K562 (cell line): ENCODE data around the gene ART1. TPM values are rescaled to one million over a fixed set of nuclear protein-coding genes. Genes with fewer than 3 reads are reported as not detected.

Experiments used
- RBM25 ChIP-seq: fragments of 200-400 bp; formaldehyde crosslinking; IDR thresholded peaks from 2 replicates; pipeline ENCODE4 v1.6.1; 2018; ENCODE audit warnings: low read length, low read depth, moderate library complexity; ENCODE audit not compliant: severe bottlenecking
- SMAD1 ChIP-seq: fragments of 150-350 bp; IDR thresholded peaks from 2 replicates; pipeline ENCODE4 v1.6.1; 2014; ENCODE audit warnings: low read length, low read depth; ENCODE audit not compliant: partially characterized antibody
- SREBF1 ChIP-seq: fragments of 150-350 bp; IDR thresholded peaks from 2 replicates; pipeline ENCODE4 v1.6.1; 2014; ENCODE audit warnings: antibody characterized with exemption, low read depth, low read length, borderline replicate concordance
- TCF3 ChIP-seq: sonication (generic); formaldehyde crosslinking; IDR thresholded peaks from 2 replicates; pipeline ENCODE4 v1.4.0; 2020; ENCODE audit warnings: mild to moderate bottlenecking, missing genetic modification reagents
- TEAD4 ChIP-seq, 2 experiments: sonication (generic) in 1 of 2; formaldehyde crosslinking in 1 of 2; IDR thresholded peaks; 2 replicates each; pipeline versions ENCODE4 v1.6.1 to v1.8.0; 2012 to 2022; ENCODE audit warnings: borderline replicate concordance in 1 of 2, inconsistent platforms in 1 of 2, low read length in 1 of 2, mild to moderate bottlenecking in 1 of 2, missing genetic modification reagents in 1 of 2
- ZHX1 ChIP-seq: fragments of 150-350 bp; conservative IDR thresholded peaks from 2 replicates; pipeline ENCODE4 v1.6.1; 2014; ENCODE audit warnings: low read length
- ZNF146 ChIP-seq: IDR thresholded peaks from one replicate; pipeline ENCODE4 v1.6.1; 2018; ENCODE audit warnings: missing compliant biosample characterization; ENCODE audit not compliant: unreplicated experiment
- ZNF184 ChIP-seq: sonication (generic); formaldehyde crosslinking; IDR thresholded peaks from 2 replicates; pipeline ENCODE4 v1.5.0; 2020; ENCODE audit warnings: missing genetic modification reagents
- ZNF561 ChIP-seq: fragments of 450-650 bp; formaldehyde crosslinking; conservative IDR thresholded peaks from 2 replicates; pipeline ENCODE4 v1.4.0; 2020; ENCODE audit warnings: mild to moderate bottlenecking, moderate library complexity
- ZNF57 ChIP-seq: fragments of 450-650 bp; formaldehyde crosslinking; IDR thresholded peaks from 2 replicates; pipeline ENCODE4 v1.4.0; 2020; ENCODE audit warnings: mild to moderate bottlenecking, moderate library complexity
- polyA plus RNA-seq, 8 experiments: library from polyadenylated mRNA; depleted of rRNA in 4 of 8; stranded (reverse) in 5 of 8; unstranded in 3 of 8; fragments of >200 nt; fragmentation: Nextera tagmentation in 2 of 8; fragmentation: Illumina TruSeq in 1 of 8; extraction: Ambion mirVana in 2 of 8; extraction: Trizol in 1 of 8; gene quantifications; 2 replicates each; pipeline versions ENCODE4 v1.2.1 to v1.2.3, GENCODE V29; 2011 to 2014; ENCODE audit warnings: inconsistent platforms in 1 of 8, missing spikeins in 1 of 8
- total RNA-seq, 7 experiments: library from RNA; depleted of rRNA in 6 of 7; stranded (reverse); fragments of >200 nt in 6 of 7; fragmentation: Illumina TruSeq in 2 of 7; extraction: Trizol in 2 of 7; gene quantifications; 2 replicates each; pipeline versions ENCODE4 v1.2.1 to v1.2.3, GENCODE V29; 2011 to 2021; ENCODE audit warnings: low replicate concordance in 1 of 7
- TF ChIP-seq, protein P1 (sequence below): fragments of 250-450 bp; sonication (Bioruptor Pico); IDR thresholded peaks from 2 replicates; pipeline ENCODE4 v1.9.0; 2021; ENCODE audit warnings: mild to moderate bottlenecking

Gene ART1
- total and polyA plus RNA-seq, 9 of the 15 experiments (the other 6 are each of a cell fraction or from before 2014, with no cell fraction given) = not detected

DNA sequence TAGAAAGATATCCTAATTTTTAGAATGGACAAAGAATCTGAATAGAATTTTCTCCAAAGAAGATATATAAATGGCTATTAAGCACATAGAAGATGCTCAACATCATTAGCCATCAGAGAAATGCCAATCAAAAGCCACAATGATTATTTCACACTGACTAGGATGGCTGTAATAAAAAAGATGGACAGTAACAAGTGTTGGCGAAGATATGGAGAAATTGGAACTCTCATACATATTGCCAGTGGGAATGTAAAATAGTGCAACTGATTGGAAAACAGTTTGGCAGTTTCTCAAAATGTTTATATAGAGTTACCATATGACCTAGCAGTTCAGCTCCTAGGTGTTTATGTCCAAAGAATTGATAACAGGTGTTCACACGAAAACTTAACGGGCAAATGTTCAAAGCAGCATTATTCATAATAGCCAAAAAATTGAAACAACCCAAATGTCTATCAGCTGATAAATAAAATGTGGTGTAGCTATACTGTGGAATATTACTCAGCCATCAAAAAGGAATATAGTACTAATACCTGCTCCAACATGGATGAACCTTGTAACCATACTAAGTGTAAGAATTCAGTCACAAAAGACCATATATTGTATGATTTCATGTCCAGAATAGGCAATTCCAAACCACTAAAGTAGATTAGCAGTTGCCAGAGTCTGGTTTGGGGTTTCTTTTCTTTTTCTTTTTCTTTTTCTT is 32.8 kb upstream of the ART1 start (continued):
- peak; percentile 68 for TF ChIP-seq ZNF184 (CRISPR knock-in tag)
- no peak for TF ChIP-seq ZNF57 (CRISPR knock-in tag)
- TF ChIP-seq, protein P1, sequence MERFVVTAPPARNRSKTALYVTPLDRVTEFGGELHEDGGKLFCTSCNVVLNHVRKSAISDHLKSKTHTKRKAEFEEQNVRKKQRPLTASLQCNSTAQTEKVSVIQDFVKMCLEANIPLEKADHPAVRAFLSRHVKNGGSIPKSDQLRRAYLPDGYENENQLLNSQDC (CRISPR knock-in tag) = no peak
- TF ChIP-seq SREBF1 = no peak
- TF ChIP-seq ZHX1 = no peak
- no peak for TF ChIP-seq ZNF561 (CRISPR knock-in tag)
- no peak for TF ChIP-seq TEAD4 (IDR thresholded peaks at IDR 0.05; ENCODE audit: low read length)
- TF ChIP-seq TEAD4 (CRISPR knock-in tag; IDR thresholded peaks at IDR 0.05; ENCODE audit: borderline replicate concordance) = no peak
- no peak for TF ChIP-seq SMAD1
- peak; percentile 97 for TF ChIP-seq ZNF146 (CRISPR knock-in tag)
- no peak for TF ChIP-seq TCF3 (CRISPR knock-in tag)
- peak; percentile 96 for TF ChIP-seq RBM25
